HepG2 (cell line): Measurements from ENCODE around the gene ANKRD65. TPM values are rescaled to one million over a fixed set of nuclear protein-coding genes. Genes with fewer than 3 reads are reported as not detected.

Experiments used
- AFF4 ChIP-seq: sonication (generic); formaldehyde crosslinking; IDR thresholded peaks from 2 replicates; pipeline ENCODE4 v1.4.0; 2020; ENCODE audit warnings: missing genetic modification reagents
- ATF2 ChIP-seq: sonication (generic); formaldehyde crosslinking; IDR thresholded peaks from 2 replicates; pipeline ENCODE4 v1.4.0; 2020; ENCODE audit warnings: missing genetic modification reagents
- E2F2 ChIP-seq: sonication (generic); formaldehyde crosslinking; IDR thresholded peaks from 2 replicates; pipeline ENCODE4 v1.4.0; 2020; ENCODE audit warnings: missing genetic modification reagents, borderline replicate concordance
- FOSL2 ChIP-seq: sonication (generic); formaldehyde crosslinking; IDR thresholded peaks from 2 replicates; pipeline ENCODE4 v1.4.0; 2020; ENCODE audit warnings: missing genetic modification reagents
- FOXM1 ChIP-seq: sonication (generic); formaldehyde crosslinking; IDR thresholded peaks from 2 replicates; pipeline ENCODE4 v1.5.0; 2020; ENCODE audit warnings: missing genetic modification reagents
- FOXO1 ChIP-seq: sonication (generic); formaldehyde crosslinking; IDR thresholded peaks from 2 replicates; pipeline ENCODE4 v1.4.0; 2020; ENCODE audit warnings: missing genetic modification reagents
- HNRNPL ChIP-seq: fragments of 200-400 bp; formaldehyde crosslinking; IDR thresholded peaks from 2 replicates; pipeline ENCODE4 v1.6.1; 2017; ENCODE audit warnings: mild to moderate bottlenecking, low read depth, low read length
- MTA3 ChIP-seq: sonication (generic); formaldehyde crosslinking; IDR thresholded peaks from 2 replicates; pipeline ENCODE4 v1.4.0; 2020; ENCODE audit warnings: missing genetic modification reagents
- NAIF1 ChIP-seq: sonication (generic); formaldehyde crosslinking; IDR thresholded peaks from 2 replicates; pipeline ENCODE4 v1.5.0; 2020; ENCODE audit warnings: mild to moderate bottlenecking, missing genetic modification reagents, borderline replicate concordance
- NFRKB ChIP-seq: fragments of 450-650 bp; IDR thresholded peaks from 2 replicates; pipeline ENCODE4 v1.6.1; 2017
- ZFY ChIP-seq: sonication (generic); formaldehyde crosslinking; IDR thresholded peaks from 2 replicates; pipeline ENCODE4 v1.4.0; 2020; ENCODE audit warnings: missing genetic modification reagents
- ZKSCAN1 ChIP-seq: fragments of 150-350 bp; IDR thresholded peaks from 2 replicates; pipeline ENCODE4 v1.6.1; 2014; ENCODE audit warnings: low read length
- ZNF33B ChIP-seq: sonication (generic); formaldehyde crosslinking; IDR thresholded peaks from 2 replicates; pipeline ENCODE4 v1.5.1; 2020; ENCODE audit warnings: mild to moderate bottlenecking, missing genetic modification reagents
- ZNF451 ChIP-seq: sonication (generic); formaldehyde crosslinking; IDR thresholded peaks from 2 replicates; pipeline ENCODE4 v1.5.0; 2020; ENCODE audit warnings: mild to moderate bottlenecking, missing genetic modification reagents
- polyA plus RNA-seq, 8 experiments: library from polyadenylated mRNA; depleted of rRNA in 3 of 8; stranded (reverse) in 7 of 8; unstranded in 1 of 8; fragments of >200 nt; fragmentation: Illumina TruSeq in 4 of 8; extraction: Trizol in 4 of 8; gene quantifications; 2 replicates each; pipeline versions ENCODE4 v1.2.1 to v1.2.3, GENCODE V29; 2011 to 2016; ENCODE audit warnings: low read depth in 4 of 8, missing spikeins in 1 of 8, mixed read lengths in 1 of 8; ENCODE audit not compliant: insufficient read depth in 1 of 8
- total RNA-seq, 5 experiments: library from RNA; depleted of rRNA; stranded (reverse); fragments of >200 nt; fragmentation: Illumina TruSeq; extraction: Trizol; gene quantifications; 2 replicates each; pipeline ENCODE4 v1.2.3, GENCODE V29; 2016; ENCODE audit warnings: low read depth in 1 of 5
- TF ChIP-seq, protein P1 (sequence below): sonication (generic); formaldehyde crosslinking; IDR thresholded peaks from 2 replicates; pipeline ENCODE4 v1.9.0; 2021; ENCODE audit warnings: missing genetic modification reagents, borderline replicate concordance
- TF ChIP-seq, protein P2 (sequence below): sonication (generic); formaldehyde crosslinking; IDR thresholded peaks from 2 replicates; pipeline ENCODE4 v1.8.0; 2022; ENCODE audit warnings: low read depth, missing genetic modification reagents
- TF ChIP-seq, protein P3 (sequence below): sonication (generic); formaldehyde crosslinking; IDR thresholded peaks from 2 replicates; pipeline ENCODE4 v1.5.1; 2020; ENCODE audit warnings: mild to moderate bottlenecking, moderate library complexity, missing genetic modification reagents

ANKRD65 gene
- total and polyA plus RNA-seq, 2 of the 13 experiments (the other 11 are each of a cell fraction or from before 2014, with no cell fraction given): 12.1 to 30.1 TPM

DNA sequence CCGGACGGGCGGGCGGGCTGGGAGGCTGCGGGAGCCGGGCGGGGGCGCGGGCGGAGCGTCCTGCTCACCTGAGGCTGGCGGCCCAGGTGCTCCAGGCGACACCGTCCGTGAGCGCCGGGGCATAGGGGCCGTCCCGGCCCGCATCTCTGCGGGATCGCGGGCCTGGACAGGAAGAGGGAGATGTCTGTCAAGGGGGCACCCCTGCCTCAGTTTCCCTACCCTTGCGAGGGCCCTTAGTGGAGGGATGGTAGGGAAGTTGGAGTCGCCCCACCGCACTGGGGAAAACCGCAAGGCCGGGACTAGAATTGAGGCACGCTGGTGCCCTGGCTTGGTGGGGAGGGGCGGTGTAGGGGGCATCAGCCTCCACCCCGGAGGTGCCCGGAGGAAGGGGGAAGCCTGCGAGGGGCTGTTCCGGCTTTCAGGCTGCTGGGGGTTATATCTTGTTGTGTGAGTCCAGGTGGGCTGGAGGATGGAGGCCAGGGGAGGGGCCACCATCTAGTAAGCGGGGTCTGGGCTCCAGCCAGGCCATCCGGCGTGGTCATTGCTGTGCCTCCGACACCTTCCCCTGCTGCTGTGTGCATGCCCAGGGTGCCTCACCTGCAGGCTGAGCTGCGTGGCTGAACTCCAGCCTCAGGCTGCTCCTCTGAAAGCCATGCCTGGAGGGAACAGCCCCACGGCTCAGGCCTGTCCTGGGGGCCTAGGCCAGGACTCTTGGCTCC, 15.0 kb upstream of the ANKRD65 start (continued):
- no peak for TF ChIP-seq ATF2 (CRISPR knock-in tag)
- TF ChIP-seq, protein P1, sequence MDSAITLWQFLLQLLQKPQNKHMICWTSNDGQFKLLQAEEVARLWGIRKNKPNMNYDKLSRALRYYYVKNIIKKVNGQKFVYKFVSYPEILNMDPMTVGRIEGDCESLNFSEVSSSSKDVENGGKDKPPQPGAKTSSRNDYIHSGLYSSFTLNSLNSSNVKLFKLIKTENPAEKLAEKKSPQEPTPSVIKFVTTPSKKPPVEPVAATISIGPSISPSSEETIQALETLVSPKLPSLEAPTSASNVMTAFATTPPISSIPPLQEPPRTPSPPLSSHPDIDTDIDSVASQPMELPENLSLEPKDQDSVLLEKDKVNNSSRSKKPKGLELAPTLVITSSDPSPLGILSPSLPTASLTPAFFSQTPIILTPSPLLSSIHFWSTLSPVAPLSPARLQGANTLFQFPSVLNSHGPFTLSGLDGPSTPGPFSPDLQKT (CRISPR knock-in tag): no peak
- TF ChIP-seq, protein P2, sequence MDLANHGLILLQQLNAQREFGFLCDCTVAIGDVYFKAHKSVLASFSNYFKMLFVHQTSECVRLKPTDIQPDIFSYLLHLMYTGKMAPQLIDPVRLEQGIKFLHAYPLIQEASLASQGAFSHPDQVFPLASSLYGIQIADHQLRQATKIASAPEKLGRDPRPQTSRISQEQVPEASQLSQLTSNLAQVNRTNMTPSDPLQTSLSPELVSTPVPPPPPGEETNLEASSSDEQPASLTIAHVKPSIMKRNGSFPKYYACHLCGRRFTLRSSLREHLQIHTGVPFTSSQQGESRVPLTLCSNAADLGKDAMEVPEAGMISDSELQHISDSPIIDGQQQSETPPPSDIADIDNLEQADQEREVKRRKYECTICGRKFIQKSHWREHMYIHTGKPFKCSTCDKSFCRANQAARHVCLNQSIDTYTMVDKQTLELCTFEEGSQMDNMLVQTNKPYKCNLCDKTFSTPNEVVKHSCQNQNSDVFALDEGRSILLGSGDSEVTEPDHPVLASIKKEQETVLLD (CRISPR knock-in tag): no peak
- TF ChIP-seq AFF4 (CRISPR knock-in tag): no peak
- no peak for TF ChIP-seq NFRKB
- no peak for TF ChIP-seq FOXO1 (CRISPR knock-in tag)
- TF ChIP-seq, protein P3, sequence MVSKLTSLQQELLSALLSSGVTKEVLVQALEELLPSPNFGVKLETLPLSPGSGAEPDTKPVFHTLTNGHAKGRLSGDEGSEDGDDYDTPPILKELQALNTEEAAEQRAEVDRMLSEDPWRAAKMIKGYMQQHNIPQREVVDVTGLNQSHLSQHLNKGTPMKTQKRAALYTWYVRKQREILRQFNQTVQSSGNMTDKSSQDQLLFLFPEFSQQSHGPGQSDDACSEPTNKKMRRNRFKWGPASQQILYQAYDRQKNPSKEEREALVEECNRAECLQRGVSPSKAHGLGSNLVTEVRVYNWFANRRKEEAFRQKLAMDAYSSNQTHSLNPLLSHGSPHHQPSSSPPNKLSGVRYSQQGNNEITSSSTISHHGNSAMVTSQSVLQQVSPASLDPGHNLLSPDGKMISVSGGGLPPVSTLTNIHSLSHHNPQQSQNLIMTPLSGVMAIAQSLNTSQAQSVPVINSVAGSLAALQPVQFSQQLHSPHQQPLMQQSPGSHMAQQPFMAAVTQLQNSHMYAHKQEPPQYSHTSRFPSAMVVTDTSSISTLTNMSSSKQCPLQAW: no peak
- no peak for TF ChIP-seq MTA3 (CRISPR knock-in tag)
- no peak for TF ChIP-seq FOXM1 (CRISPR knock-in tag)
- TF ChIP-seq ZNF33B: no peak
- no peak for TF ChIP-seq NAIF1 (CRISPR knock-in tag)
- no peak for TF ChIP-seq FOSL2 (CRISPR knock-in tag)
- TF ChIP-seq ZNF451 (CRISPR knock-in tag): no peak
- TF ChIP-seq HNRNPL: peak; percentile 70
- TF ChIP-seq ZFY (CRISPR knock-in tag): no peak; the same call in 1 of the 2 replicates
- TF ChIP-seq E2F2 (CRISPR knock-in tag): no peak
- TF ChIP-seq ZKSCAN1: no peak
